ENCODE results near the gene OR4N5. TPM values are rescaled to one million over a fixed set of nuclear protein-coding genes. Genes with fewer than 3 reads are reported as not detected.

Gene OR4N5
- total and polyA plus RNA-seq, 8 donors, result not detected

DNA sequence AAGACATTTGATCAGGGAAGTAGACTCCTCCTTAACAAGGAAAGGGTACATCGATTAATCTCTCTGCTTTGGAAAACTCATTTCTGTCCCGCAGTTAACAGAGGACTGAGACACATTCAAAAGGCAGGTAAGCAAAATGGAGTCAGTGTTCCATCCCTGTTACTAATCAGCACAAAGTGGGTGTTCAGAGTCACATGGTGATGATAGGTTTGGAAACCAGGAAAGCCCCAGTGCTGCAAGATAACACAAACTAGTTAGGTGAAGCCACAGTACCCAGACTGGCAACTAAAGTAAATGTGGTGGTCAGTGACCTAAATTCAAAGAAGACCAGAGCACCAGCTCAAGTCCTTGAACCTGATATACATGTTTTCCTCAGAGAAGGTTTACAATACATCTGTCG, 26.3 kb upstream of the OR4N5 start:
- ATAC-seq, result no peak
- no peaks in the 10 kb centered on the region for H3K4me1 ChIP-seq
- H3K27ac ChIP-seq, result no peak overlapping the region
- TF ChIP-seq, protein P1, sequence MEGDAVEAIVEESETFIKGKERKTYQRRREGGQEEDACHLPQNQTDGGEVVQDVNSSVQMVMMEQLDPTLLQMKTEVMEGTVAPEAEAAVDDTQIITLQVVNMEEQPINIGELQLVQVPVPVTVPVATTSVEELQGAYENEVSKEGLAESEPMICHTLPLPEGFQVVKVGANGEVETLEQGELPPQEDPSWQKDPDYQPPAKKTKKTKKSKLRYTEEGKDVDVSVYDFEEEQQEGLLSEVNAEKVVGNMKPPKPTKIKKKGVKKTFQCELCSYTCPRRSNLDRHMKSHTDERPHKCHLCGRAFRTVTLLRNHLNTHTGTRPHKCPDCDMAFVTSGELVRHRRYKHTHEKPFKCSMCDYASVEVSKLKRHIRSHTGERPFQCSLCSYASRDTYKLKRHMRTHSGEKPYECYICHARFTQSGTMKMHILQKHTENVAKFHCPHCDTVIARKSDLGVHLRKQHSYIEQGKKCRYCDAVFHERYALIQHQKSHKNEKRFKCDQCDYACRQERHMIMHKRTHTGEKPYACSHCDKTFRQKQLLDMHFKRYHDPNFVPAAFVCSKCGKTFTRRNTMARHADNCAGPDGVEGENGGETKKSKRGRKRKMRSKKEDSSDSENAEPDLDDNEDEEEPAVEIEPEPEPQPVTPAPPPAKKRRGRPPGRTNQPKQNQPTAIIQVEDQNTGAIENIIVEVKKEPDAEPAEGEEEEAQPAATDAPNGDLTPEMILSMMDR (IDR thresholded peaks at IDR 0.05), result no peak
- H3K27me3 ChIP-seq, result no peaks in the 10 kb centered on the region
- no peak overlapping the region for H3K4me3 ChIP-seq
- no peaks in the 10 kb centered on the region for H3K36me3 ChIP-seq
- intact Hi-C loops (cut with DNase I), result no loop called here
- no peaks in the 10 kb centered on the region for H3K9me3 ChIP-seq
- DNase-seq, result no peak

DNA sequence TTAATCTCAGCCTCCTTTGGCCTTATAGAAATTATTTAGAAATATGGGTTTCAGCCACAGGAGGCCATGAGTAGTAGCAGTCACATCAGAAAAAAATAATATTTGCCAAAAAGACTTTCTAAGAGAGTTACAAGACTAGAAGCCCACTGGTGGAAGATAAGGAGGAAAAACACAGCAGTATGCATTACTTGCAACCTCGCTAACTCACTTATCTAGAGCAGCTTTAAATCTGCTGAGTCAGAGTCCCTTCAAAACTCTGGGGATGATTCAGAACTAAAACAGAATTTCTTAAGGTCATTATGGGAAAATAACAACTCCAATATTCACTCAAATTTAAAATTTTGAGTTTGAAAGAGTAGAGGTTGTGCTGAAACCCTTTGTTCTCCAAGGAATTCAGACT, 21.9 kb upstream of the OR4N5 start:
- H3K9me3 ChIP-seq, result peaks cover 0 to 32% of the 10 kb centered on the region in 2 donors
- ATAC-seq (no peak), DNase-seq (no peak)
- H3K4me1 ChIP-seq, result no peaks in the 10 kb centered on the region
- no peak overlapping the region for H3K27ac ChIP-seq
- H3K4me3 ChIP-seq, result no peak overlapping the region
- intact Hi-C loops (cut with DNase I), result no loop called here
- H3K36me3 ChIP-seq, result no peaks in the 10 kb centered on the region
- H3K27me3 ChIP-seq, result no peaks in the 10 kb centered on the region
- TF ChIP-seq, protein P1 (IDR thresholded peaks at IDR 0.05), result no peak

DNA sequence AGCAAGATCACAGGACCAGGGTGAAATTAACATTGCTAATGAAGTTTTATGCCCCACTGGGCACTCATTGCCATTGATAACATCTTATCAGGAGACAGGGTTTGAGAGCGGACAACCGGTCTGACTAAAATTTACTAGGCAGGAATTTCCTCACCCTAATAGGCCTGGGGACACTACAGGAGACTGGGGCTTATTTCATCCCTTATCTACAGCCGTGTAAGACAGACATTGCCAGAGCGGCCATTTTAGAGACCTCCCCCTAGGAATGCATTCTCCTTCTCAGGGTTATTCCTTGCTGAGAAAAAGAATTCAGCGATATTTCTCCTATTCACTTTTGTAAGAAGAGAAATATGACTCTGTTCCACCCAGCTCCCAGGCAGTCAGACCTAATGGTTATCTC, 19.8 kb upstream of the OR4N5 start:
- H3K4me3 ChIP-seq, result no peak overlapping the region
- ATAC-seq (no peak), DNase-seq (no peak)
- intact Hi-C loops (cut with DNase I), result no loop called here
- no peaks in the 10 kb centered on the region for H3K4me1 ChIP-seq
- no peaks in the 10 kb centered on the region for H3K27me3 ChIP-seq
- TF ChIP-seq, protein P1 (IDR thresholded peaks at IDR 0.05), result no peak
- peaks cover 0 to 32% of the 10 kb centered on the region in 2 donors for H3K9me3 ChIP-seq
- H3K27ac ChIP-seq, result no peak overlapping the region
- no peaks in the 10 kb centered on the region for H3K36me3 ChIP-seq

DNA sequence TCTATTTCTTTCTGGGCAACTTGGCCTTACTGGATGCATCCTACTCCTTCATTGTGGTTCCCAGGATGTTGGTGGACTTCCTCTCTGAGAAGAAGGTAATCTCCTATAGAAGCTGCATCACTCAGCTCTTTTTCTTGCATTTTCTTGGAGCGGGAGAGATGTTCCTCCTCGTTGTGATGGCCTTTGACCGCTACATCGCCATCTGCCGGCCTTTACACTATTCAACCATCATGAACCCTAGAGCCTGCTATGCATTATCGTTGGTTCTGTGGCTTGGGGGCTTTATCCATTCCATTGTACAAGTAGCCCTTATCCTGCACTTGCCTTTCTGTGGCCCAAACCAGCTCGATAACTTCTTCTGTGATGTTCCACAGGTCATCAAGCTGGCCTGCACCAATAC, 5.3 kb downstream of the OR4N5 start:
- Histone ChIP-seq H3K9me3 (no peaks in the 10 kb centered on the region), H3K27ac (no peak overlapping the region), H3K27me3 (no peaks in the 10 kb centered on the region), H3K4me3 (no peak overlapping the region), H3K36me3 (no peaks in the 10 kb centered on the region), H3K4me1 (no peaks in the 10 kb centered on the region)
- TF ChIP-seq, protein P1 (IDR thresholded peaks at IDR 0.05), result no peak
- no peak for DNase-seq
- intact Hi-C loops (cut with DNase I), result no loop called here
- ATAC-seq, result no peak

DNA sequence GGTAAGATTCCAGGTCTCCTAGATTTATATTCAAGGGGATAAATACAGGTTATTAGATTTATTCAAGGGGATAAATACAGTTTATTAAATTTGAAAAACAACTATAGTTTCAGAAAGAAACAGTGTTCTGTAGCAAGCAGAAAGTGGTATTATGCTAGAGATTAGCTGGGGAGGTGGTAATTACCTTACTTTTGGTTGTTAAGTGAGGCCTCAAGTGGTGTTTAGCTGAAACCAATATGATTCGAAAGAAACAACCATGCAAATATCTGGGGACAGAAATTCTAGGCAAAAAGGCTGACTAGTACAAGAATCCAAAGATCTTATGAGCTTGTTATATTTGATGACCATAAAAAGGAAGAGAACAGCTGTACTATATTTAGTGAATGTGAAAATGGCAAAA, 6.2 kb downstream of the OR4N5 start:
- ATAC-seq, result no peak

More for the DNA sequence above, 6.2 kb downstream of the OR4N5 start:
- DNase-seq, result no peak
- no peaks in the 10 kb centered on the region for H3K9me3 ChIP-seq
- no peak overlapping the region for H3K4me3 ChIP-seq
- no peaks in the 10 kb centered on the region for H3K4me1 ChIP-seq
- TF ChIP-seq, protein P1 (IDR thresholded peaks at IDR 0.05), result no peak
- no peaks in the 10 kb centered on the region for H3K27me3 ChIP-seq
- intact Hi-C loops (cut with DNase I), result no loop called here
- H3K36me3 ChIP-seq, result no peaks in the 10 kb centered on the region
- no peak overlapping the region for H3K27ac ChIP-seq
